Colon (tissue), 2 donors: ENCODE results near the gene CHRDL2.
"Not testable (repeated sequence)": the region's sequence is repeated elsewhere in the genome, so short reads cannot be mapped to it uniquely, and the experiment has no call there.

Experiments used
- FAIRE-seq: peaks from 2 replicates; lab custom pipeline; 2012; peaks lifted over from hg19 to GRCh38; lab: Jason Lieb, UNC
- donor health status: control.
- donor health status: control.

The CHRDL2 gene

GRCh38 chr11:74731301-74732094 lies at the start of gene CHRDL2:
CHRDL2 (minus strand) TSS chr11:74731426; CDS start chr11:74730888, 538 bp downstream.
- no peak for FAIRE-seq

DNA sequence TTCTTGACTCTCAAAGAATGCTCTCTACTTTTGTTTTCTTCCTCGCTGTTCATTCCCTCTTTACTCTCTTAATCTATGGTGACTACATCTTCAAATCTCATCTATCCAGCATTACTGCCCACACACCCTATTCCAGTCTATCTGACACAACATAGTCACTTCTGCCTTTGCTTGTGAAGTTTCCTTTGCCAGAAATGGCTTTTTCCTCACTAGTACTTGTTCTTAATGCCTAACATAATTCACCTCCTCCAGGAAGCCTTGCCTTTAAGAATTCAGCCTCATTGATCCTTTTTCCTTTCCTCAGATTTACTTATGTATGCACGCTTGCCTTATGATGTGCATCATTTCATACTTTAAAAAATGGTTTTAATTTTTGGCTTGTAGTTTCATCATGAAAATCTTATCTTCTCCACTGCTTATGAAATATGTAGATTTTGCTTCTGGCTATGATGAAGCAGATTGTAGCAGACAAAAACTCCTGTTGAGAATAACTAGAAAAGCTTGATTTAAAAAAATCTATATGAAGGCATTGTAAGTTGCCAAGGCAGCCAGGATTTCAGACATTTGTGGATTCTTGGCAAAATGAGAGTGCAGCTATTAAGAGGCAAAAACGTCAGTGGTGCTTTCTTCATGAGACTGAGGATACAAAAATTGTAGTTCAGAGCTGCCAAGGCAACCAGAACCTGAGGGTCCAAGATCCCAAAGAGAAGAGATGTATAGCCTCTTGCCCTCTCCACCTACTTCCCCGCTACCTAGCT lies 49.2 kb upstream of the CHRDL2 start:
- FAIRE-seq = no peak

GRCh38 chr11:74778581-74778980 lies 47.4 kb upstream of the CHRDL2 start:
- no peak for FAIRE-seq

DNA sequence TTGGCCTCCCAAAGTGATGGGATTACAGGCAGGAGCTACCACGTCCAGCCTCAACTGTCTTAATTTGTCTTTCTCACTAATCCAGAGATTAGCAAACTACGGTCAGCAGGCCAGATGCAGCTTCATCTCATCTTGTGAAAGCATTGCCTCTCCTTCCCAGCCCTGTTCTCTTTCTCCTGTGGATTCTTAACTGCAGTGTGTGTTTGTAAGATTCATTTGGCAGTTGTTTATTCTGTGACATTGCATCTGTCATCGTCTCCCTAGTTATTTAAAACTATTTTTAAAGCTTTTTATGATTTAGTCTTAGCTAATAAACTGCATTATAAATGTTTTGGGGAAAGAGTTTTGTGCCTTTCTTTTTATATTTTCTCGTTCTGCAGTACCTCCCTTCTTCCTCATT lies 46.7 kb upstream of the CHRDL2 start:
- FAIRE-seq = no peak

DNA sequence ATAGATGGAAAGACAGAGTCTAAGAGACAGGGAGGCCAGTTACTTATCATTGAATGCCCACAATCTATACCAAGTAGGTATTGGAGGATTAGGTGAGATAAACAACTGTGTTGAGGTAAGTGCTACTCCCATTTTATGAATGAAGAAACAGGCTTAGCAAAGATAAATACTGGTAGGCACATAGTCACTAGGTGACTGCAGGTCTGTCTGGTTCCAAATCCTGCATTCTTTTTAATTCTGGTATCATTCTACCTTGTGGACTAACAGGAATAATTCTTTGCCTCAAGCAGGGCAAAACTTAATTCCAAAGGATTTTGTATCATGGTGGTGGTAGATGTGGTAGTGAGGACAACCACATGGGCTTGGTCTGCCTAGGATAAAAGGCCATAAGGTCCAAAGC lies 45.8 kb upstream of the CHRDL2 start:
- no peak for FAIRE-seq

- FAIRE-seq = no peak
These were observed 45.3 kb upstream of the CHRDL2 start for GRCh38 chr11:74776546-74776945.

GRCh38 chr11:74775762-74776161 lies 44.5 kb upstream of the CHRDL2 start:
- no peak for FAIRE-seq

GRCh38 chr11:74773476-74773875 lies 42.2 kb upstream of the CHRDL2 start:
- FAIRE-seq = no peak

DNA sequence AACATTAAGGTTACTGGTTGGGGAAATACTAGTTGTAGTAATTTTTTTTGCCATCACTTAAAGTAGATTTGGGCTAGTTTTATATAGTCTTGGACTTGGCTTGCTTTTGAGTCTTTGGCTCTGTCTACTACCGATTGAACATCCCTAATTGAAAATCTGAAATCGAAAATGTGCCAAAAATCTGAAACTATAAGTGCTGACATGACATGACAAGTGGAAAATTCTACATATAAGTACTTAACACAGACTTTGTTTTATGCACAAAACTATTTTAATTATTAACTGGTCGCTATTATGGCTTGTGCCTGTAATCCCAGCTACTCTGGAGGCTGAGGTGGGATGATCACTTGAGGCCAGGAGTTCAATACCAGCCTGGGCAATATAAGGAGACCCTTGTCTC lies 39.9 kb upstream of the CHRDL2 start:
- FAIRE-seq = no peak

GRCh38 chr11:74770456-74770855 lies 39.2 kb upstream of the CHRDL2 start:
- FAIRE-seq = no peak

GRCh38 chr11:74769055-74769707 lies 38.0 kb upstream of the CHRDL2 start:
- FAIRE-seq = no peak

- FAIRE-seq = not testable (repeated sequence)
These were observed 37.0 kb upstream of the CHRDL2 start for GRCh38 chr11:74768172-74768651.

DNA sequence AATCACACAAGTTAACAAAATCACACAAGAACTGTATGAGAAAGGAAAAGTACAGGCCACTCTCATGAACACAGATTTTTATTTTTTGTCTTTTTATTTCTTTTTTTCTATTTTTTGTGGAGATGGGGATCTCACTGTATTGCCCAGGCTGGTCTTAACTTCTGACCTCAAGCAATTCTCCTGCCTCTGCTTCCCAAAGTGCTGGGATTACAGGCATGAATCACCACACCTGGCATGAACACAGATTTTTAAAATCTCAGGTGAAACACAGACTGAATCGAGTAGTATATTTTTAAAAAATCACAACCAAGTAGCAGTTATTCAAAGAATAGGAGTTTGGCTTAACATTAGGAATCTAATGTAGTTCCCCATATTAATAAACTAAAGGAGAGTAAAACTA lies 35.7 kb upstream of the CHRDL2 start:
- no peak for FAIRE-seq

DNA sequence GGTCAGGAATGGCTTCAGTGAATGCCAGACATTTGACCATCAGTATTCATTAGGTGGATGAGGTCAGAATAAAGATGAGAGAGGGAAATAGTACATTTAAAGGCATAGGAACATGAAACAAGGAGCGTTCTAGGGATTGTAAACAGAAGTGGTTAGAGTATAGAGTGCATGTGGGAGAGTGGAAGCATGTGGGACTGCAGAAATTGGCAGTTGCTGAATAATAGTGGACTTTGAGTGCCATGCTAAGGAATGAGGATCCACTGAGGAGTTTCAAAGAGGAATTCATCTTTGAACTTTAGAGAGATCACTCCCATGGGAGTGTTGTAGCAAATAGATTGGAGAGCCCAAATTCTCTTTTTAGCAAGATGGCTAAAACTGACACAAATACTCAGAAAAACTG lies 25.3 kb upstream of the CHRDL2 start:
- no peak for FAIRE-seq

- FAIRE-seq = no peak
These were observed 24.3 kb upstream of the CHRDL2 start for GRCh38 chr11:74755395-74755995.

- FAIRE-seq = no peak
These were observed 23.5 kb upstream of the CHRDL2 start for GRCh38 chr11:74754507-74755252.

DNA sequence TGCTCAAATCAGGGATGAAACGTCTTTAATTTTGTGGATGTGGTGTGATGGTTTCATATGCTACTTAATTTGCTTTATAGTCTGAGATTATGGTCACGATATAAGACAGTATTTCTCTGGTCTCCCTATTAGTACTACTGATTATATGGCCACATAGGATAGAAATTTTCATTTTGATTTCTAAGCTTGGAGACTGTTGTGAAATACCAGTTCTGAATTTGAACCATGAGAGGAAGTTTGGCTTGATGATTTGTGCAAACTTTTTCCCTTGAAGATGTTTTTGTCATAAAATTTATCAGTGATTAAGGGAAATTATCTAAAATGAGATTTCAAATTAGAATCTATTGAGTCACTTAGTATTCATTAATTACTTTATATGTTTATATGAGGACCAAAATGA lies 20.1 kb upstream of the CHRDL2 start:
- no peak for FAIRE-seq

DNA sequence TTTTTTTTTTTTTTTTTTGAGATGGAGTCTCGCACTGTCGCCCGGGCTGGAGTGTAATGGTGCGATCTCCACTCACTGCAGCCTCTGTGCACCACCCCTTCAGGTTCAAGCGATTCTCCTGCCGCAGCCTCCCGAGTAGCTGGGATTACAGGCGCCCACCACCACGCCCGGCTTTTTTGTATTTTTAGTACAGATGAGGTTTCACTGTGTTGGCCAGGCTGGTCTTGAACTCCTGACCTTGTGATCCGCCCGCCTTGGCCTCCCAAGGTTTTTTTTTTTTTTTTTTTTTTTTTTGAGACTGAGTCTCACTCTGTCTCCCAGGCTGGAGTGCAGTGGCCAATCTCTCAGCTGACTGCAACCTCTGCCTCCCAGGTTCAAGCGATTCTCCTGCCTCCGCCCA lies 19.4 kb upstream of the CHRDL2 start:
- FAIRE-seq = not testable (repeated sequence)

DNA sequence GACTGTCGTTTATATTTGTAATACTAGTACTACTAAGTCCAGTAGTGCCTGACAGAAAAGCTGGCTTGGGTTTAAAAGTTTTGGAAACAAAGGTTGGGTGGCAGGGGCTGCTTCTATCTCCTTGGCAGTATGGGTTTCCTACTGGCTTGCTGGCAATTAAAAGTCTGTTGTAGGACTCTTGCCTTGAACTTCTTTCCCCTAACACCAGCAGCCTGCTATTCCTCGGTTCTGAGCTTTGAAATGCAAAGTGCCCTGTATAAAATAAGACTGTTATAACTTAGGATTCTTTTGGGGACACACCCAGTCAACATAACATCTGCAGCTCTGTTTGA lies 18.7 kb upstream of the CHRDL2 start:
- FAIRE-seq = no peak

DNA sequence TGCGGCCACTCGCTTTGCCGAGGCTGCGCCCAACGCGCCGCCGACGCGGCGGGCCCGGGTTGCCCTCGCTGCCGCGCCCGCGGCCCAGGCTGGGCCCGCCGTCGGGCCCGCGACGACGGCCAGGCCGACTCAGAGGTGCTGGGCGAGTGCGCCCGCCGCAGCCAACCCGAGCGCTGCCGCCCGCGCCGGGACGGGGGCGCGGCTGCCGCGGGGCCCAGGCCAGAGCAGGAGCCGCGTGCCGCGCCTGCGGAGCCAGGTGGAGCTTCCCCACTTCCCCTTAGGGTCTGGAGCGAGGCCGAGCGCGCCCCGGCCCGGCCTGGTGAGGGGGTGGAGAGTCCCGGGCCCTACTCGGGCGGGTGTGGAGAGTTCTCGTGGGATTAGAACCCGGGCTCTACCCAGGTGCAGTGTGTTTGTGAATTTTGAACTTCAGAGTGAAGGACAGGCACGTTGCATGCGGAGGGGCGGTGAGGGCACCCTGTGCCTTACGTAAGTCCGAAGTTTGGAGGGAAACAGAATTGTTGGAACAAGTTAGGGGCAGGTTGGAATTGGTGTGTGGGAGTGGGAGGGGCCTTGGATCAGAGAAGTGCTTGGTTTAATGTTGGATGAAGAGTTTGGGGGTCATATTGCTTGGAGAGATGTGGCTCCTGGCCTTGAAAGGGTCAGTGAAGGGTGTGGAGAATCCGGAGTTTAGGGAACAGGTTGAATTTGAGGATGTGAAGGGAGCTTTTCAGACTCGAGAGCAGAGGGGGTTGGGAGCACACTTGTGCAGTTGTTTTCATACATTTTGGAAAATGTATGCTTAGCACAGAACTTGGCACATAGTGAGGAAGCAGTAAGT lies 18.1 kb upstream of the CHRDL2 start:
- no peak for FAIRE-seq
